HG02840 (cell line): ENCODE results near the gene LGALS9.

ENCODE experiments used
- ATAC-seq: cut with Tn5 transposase; IDR thresholded peaks from one replicate; pipeline ENCODE4 v1.9.1; 2021; ENCODE audit warnings: mild to moderate bottlenecking, moderate library complexity, moderate number of reproducible peaks; ENCODE audit not compliant: unreplicated experiment, low FRiP score

LGALS9 gene

DNA sequence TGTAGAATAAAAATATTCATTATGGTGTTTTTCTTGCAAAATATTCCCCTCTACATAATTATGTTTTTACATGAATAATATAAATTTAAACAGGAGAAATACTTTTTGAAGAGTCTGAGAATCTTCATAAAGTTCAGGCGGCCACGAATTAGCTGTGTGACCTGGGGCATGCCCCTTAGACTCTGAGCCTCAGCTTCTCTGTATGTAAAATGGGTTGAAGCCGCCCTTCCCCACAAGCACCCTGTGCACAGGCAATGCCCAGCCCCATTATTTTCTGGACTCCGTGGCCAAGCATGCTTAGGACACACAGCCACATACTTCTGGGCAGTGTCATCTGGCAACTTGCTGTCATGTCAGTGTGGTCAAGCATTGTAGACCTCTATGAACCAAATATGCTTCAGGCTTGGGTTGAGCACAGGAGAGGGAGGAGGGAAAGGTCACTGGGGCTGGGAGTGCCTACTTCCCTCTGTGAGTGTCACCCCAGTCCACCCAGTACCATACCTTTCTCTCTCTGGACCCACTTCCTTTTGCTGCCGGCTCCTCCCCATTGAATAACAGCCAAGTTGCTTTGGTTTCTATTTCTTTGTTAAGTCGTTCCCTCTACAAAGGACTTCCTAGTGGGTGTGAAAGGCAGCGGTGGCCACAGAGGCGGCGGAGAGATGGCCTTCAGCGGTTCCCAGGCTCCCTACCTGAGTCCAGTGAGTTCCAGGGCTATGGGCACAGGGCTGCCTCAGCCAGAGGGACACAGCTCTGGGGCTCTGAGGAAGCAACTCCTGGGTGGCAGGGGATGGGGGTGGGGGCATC lies at the start of gene LGALS9:
LGALS9 (plus strand) TSS at position 582 of the 804 bp plus-strand sequence; CDS start at position 660, 78 bp downstream.
- ATAC-seq, result no peak

DNA sequence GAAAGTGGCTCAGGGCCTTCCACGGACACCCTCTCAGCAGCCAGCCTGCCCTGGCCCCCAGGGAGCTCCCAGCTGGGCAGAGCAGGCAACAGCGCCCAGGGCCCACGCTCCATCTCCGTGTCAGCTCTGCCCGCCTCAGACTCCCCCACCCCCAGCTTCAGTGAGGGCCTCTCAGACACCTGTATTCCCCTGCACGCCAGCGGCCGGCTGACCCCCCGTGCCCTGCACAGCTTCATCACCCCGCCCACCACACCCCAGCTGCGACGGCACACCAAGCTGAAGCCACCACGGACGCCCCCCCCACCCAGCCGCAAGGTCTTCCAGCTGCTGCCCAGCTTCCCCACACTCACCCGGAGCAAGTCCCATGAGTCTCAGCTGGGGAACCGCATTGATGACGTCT lies 48.3 kb upstream of the LGALS9 start:
- ATAC-seq, result no peak

DNA sequence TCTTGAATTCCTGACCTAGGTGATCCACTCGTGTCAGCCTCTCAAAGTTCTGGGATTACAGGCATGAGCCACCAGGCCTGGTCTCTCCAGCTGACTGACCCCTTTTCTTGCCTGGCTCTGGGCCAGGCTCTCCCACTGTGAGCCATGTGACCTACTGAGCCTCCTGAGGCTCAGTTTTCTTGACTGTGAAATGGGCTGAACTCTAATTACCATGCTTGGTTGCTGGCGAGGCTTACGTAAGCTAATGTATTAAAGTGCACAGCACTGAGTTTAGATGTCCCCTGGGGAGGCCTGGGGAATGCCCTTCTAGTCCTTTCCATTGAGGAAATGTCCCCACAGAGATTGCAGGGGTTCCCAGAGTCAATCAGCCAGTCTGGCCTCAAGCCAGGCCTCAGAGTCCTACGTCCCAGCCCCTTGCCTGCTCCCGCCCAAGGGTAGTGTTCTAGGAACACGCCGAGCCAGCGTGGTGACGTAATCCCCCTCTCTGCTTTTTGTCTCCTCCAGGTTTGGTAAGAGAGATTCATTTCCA lies 45.8 kb upstream of the LGALS9 start:
- no peak for ATAC-seq

DNA sequence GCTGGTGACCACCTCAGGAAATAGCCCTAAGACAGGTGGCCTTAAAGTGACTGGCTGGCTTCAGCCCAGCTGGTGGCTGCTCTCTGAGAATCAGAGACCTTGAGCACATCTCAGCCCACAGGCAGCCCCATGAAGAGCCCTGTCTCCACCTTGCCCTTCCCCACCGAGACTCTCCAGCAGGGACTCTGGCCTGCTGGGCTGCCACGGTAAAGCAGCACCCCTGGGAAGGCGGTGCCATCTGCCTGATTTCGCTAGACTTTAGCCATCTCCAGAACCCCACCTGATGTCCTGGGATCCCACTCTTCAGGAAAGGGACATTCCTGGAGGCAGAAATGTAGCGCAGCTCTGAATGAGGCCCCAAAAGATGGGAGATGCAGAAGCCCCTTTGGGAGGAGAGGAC lies 45.2 kb upstream of the LGALS9 start:
- ATAC-seq, result no peak

- no peak for ATAC-seq
Measured at GRCh38 chr17:27586203-27586721, 44.7 kb upstream of the LGALS9 start.

DNA sequence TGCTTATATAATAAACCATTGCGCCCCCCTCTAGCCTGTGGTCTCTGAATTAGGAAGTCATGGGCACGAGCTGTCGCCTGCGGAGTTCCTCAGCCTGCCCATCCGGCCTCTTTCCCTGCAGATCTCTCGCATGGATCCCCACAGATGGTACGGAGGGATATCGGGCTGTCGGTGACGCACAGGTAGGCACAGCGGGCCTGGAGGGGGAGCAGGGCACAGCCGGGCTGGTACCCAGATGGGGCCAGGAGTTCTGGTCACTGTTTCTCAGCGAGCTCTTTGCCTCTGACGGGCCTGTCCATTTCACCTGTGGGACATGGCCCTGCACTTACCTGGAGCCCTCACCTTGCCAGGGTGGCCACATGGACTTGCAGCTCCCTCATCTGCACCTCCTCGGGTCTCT lies 42.6 kb upstream of the LGALS9 start:
- ATAC-seq, result no peak

DNA sequence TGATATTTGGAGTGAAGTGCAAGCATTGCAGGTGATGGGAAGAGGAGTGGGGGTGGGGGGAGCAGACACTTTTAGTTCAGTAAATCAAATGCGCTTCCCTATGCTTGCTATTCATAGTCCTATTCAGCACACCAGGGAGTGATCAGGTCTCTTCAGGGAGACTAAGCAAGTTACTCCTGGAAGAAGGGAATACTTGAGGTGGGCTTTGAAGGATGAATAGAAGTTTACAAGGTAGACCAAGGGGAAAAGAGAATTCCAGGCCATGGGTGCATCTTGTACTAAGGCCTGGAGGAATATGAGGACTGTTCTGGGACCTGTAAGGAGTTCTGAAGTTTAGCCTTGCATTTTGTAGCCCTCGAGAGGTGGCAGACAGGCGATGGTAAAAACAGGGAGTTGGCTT lies 40.1 kb upstream of the LGALS9 start:
- no peak for ATAC-seq

- ATAC-seq, result no peak
Measured at GRCh38 chr17:27591986-27592385, 39.0 kb upstream of the LGALS9 start.

DNA sequence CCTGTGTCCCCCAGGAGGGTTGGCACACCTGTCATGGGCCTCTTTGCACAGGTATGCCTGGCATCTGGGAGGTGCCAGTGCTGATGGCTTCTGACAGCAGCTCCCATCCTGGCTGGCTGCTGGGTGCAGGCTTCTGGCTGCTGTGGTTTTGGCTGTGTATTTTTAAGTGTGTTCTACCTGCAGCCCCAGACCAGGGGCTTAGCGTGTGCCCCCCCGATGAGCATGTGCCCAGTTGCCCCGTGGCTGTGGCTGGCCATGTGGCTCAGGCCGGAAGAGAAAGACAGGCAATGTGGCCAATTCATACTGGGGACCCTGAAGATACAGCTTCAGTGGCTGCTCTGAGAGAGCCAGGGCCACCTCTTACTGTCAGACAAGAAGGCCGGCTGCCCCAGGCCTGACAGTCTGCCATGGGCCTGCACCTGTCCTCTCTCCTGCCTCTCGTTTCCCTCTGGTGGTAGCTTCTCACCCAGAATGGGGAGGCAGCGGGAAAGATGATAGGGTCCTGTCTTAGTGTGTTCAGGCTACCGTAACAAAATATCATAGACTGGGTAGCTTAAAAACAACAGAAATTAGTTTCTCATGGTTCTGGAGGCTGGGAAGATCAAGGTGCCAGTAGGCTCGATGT lies 37.6 kb upstream of the LGALS9 start:
- no peak for ATAC-seq

- ATAC-seq, result no peak
Measured at GRCh38 chr17:27593857-27594255, 37.1 kb upstream of the LGALS9 start.

- ATAC-seq, result no peak
Measured at GRCh38 chr17:27595208-27595607, 35.8 kb upstream of the LGALS9 start.

DNA sequence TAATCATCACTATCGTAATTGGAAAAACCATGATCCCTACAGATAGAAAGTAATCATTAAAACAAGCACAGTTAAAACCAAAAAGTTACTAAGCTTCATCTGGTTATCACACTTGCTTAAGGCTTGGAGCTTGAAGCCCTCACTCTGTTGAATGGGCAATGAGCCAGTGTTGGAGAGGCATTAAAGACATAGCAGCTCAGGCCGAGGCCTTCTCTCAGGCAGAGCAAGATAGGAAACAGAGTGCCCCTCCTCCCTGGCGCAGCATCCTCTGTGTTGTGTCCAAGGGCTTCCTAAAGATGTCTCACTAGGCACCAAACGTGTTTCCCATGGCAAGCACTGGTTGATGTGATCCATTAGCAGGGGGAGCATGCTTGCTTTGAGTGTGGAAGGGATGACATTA lies 34.9 kb upstream of the LGALS9 start:
- ATAC-seq, result no peak

GRCh38 chr17:27596566-27597187 lies 34.3 kb upstream of the LGALS9 start:
- no peak for ATAC-seq

- ATAC-seq, result no peak
Measured at GRCh38 chr17:27597188-27597580, 33.8 kb upstream of the LGALS9 start.

DNA sequence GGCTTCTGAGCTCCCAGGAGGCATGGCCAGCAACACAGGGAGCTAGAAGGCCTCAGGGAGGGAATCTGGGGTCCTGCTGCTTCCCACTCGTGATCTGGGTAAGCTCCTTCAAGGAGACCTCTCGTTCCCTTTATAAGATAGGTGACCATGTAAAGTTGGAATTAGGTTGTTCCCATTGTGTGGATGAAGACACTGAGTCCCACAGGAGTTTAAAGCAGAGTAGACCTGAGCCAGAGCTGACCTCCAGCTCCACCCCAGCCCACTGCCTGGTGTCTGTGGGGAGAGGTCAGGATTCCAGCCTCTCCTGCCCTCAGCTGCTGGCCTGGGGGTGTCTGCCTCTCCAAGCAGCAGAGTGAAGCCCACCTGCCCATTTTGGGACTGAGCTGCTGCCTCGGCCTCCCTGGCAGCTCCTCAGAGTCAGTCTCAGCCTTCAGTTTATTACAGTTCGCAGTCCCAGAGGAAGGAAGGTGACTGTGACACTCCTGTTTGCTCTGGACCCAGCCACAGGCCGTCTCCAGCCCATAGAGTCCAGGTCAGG lies 33.1 kb upstream of the LGALS9 start:
- ATAC-seq, result no peak

GRCh38 chr17:27598337-27599050 lies 32.5 kb upstream of the LGALS9 start:
- ATAC-seq, result no peak

GRCh38 chr17:27600471-27600870 lies 30.5 kb upstream of the LGALS9 start:
- ATAC-seq, result no peak

DNA sequence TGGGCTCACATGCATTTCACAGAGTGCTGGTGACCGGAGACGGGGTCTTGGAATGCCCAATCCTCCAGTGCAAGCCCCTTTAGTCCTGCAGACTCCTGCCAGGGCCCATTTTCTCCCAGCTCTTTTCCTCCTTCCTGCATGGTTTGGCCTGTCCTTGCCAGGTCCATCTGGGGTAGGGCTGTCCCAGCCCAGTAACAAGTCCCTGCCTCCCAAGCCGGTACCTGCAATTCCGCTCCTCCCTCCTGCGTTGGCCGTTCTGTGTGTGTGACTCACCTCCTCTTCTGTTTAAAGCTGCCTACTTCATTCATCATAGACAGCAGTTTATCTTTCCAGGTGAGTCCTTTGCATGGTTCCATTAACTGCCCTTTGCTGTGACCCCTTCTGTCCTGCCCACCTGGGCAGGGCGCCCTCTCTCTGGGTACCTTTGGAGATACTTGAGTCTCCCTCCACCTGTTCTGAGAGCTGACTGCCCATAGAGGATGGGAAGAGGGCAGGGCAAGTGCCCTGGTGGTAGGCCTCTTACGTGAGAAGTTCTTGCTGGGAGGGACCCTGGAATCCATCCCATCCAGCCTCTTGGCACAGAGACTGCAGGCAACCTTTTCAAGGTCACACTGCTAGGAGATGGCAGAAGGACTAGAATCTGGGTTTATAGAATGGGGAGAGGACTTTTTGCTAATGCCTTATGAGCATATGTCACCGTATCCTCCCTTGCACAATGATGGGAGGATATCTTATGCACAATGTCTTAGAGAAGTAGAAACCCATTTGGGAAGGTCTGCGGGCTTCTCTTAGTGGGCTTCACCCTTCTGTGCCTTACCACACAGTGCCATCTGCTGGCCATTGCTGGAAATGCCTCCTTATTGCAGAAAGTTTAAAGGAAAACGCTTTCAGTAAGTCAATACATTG lies 29.7 kb upstream of the LGALS9 start:
- no peak for ATAC-seq

GRCh38 chr17:27601975-27602302 lies 29.0 kb upstream of the LGALS9 start:
- ATAC-seq, result no peak
